Right lobe of liver (tissue), 6 donors: ENCODE results near the gene LRRC18. TPM values are rescaled to one million over a fixed set of nuclear protein-coding genes. Genes with fewer than 3 reads are reported as not detected.

Experiments used
- ATAC-seq, 4 donors: fragments of 200-7000 bp; cut with Tn5 transposase; one replicate each; pipeline ENCODE4 v1.9.1; 2020; ENCODE audit warnings: mild to moderate bottlenecking in 4 of 4, moderate library complexity in 4 of 4
- DNase-seq, 3 donors: peaks; one replicate each; pipeline ENCODE4 v3.0.0-alpha.2; 2020
- H3K27ac ChIP-seq, 3 donors: fragments of 200-600 bp; one replicate each; pipeline ENCODE4 v1.8.0; 2022
- H3K27me3 ChIP-seq, 2 donors: fragments of 200-600 bp; one replicate each; pipeline ENCODE4 v1.8.0; 2022
- H3K36me3 ChIP-seq, 4 donors: fragments of 200-600 bp; sonication (generic) in 1 of 4; one replicate each; pipeline versions ENCODE4 v1.5.1 to v1.8.0; 2017 to 2022; ENCODE audit warnings: control low read depth in 1 of 4
- H3K4me1 ChIP-seq, 4 donors: fragments of 200-600 bp; sonication (generic) in 1 of 4; one replicate each; pipeline versions ENCODE4 v1.5.1 to v1.8.0; 2017 to 2022; ENCODE audit warnings: control low read depth in 1 of 4
- H3K4me3 ChIP-seq, 3 donors: fragments of 200-600 bp; one replicate each; pipeline ENCODE4 v1.8.0; 2022
- H3K9me3 ChIP-seq, 4 donors: fragments of 200-600 bp; sonication (generic) in 1 of 4; one replicate each; pipeline versions ENCODE4 v1.5.1 to v1.8.0; 2017 to 2022; ENCODE audit warnings: control low read depth in 1 of 4
- POLR2A ChIP-seq: fragments of 450-650 bp; IDR thresholded peaks from one replicate; pipeline ENCODE4 v1.6.1; 2017; ENCODE audit warnings: antibody characterized with exemption, mild to moderate bottlenecking
- WGBS: methylation state at CpG from one replicate; pipeline ENCODE4 v1.1.6; 2018; ENCODE audit warnings: low coverage, low lambda C conversion rate; ENCODE audit not compliant: insufficient coverage; ENCODE audit errors: missing lambda C conversion rate; 5-methylcytosine and 5-hydroxymethylcytosine counted together
- intact Hi-C, 2 donors: fragments of 100-400 bp; cut with DNase I; formaldehyde crosslinking; loops; one replicate each; pipeline versions ENCODE4 v1.11.2 to v1.14.1; 2022
- total RNA-seq, 6 experiments: library from RNA; depleted of rRNA in 2 of 6; stranded (reverse); fragments of >200 nt in 2 of 6; fragmentation: NEBNext Ultra II Directional in 3 of 6; extraction: Animal tissue kit (Norgen Biotek cat#: 25700) in 3 of 6; gene quantifications; one replicate each; pipeline versions ENCODE4 v1.1.0 to v1.2.4, GENCODE V29; 2016 to 2023
- TF ChIP-seq, protein P1 (sequence below), 4 donors: fragments of 200-600 bp in 3 of 4; fragments of 450-650 bp in 1 of 4; IDR thresholded peaks; one replicate each; pipeline versions ENCODE4 v1.5.1 to v1.8.0; 2016 to 2022; ENCODE audit warnings: antibody characterized with exemption in 4 of 4, mild to moderate bottlenecking in 2 of 4
- donor health status: DM: no; HTN: yes; CAD: no.
- donor health status: DM: no; HTN: no; CAD: no.
- donor health status: DM: no; HTN: no; CAD: no.
- donor health status: DM: no; HTN: yes; CAD: no.
- donor health status: DM: no; HTN: yes; CAD: no.

Gene LRRC18
- total RNA-seq, 6 experiments from 2014 or later = not detected

DNA sequence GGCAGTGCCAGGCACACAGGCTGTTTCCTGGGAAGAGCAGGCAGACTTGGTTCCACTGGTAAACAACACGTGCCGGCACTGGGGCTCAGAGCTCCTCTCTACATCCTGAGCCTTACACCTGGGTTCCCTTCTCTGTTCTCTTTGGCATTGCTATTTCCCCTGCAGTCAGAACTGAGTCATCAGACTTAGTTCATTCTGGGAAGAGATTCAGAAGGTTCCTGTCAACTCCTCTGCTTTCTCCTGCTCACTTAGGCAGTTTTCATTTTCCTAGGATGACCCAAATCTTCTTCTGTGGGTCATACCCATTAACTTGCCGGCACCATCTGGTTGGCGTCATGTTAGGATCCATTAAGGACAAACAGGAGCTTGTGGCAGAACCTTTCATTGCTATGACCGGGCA, 33.4 kb upstream of the LRRC18 start:
- intact Hi-C loops = no loop called here
- no peak overlapping the region for H3K4me3 ChIP-seq
- DNase-seq = no peak
- ATAC-seq = no peak
- H3K4me1 ChIP-seq = no peaks in the 10 kb centered on the region
- WGBS = 68% methylated on average over 2 of the region's 5 CpGs
- H3K27me3 ChIP-seq = no peaks in the 10 kb centered on the region
- H3K36me3 ChIP-seq = no peaks in the 10 kb centered on the region
- no peak overlapping the region for H3K27ac ChIP-seq
- TF ChIP-seq, protein P1, sequence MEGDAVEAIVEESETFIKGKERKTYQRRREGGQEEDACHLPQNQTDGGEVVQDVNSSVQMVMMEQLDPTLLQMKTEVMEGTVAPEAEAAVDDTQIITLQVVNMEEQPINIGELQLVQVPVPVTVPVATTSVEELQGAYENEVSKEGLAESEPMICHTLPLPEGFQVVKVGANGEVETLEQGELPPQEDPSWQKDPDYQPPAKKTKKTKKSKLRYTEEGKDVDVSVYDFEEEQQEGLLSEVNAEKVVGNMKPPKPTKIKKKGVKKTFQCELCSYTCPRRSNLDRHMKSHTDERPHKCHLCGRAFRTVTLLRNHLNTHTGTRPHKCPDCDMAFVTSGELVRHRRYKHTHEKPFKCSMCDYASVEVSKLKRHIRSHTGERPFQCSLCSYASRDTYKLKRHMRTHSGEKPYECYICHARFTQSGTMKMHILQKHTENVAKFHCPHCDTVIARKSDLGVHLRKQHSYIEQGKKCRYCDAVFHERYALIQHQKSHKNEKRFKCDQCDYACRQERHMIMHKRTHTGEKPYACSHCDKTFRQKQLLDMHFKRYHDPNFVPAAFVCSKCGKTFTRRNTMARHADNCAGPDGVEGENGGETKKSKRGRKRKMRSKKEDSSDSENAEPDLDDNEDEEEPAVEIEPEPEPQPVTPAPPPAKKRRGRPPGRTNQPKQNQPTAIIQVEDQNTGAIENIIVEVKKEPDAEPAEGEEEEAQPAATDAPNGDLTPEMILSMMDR (IDR thresholded peaks at IDR 0.05) = no peak
- no peak for TF ChIP-seq POLR2A
- H3K9me3 ChIP-seq = no peaks in the 10 kb centered on the region

DNA sequence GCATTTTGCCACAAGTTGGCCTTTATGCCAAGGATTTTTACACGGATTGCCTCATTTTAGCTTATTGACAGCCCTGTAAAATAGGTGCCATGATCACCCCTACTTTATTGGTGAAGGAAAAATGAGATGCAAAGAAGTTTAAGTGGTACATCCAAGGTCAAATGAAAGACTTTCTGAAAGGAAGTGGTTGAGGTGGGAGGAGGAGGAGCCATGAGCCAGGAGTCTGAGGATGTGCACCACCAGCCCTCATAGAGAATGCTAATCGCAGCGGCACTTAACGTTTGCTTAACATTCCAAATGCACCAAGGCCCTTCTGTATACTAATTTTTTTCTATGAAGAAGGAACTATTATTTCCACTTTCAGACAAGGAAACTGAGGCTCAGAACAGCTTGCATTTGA, 31.0 kb upstream of the LRRC18 start:
- no peaks in the 10 kb centered on the region for H3K9me3 ChIP-seq
- ATAC-seq (no peak), DNase-seq (no peak)
- no peak overlapping the region for H3K27ac ChIP-seq
- no peaks in the 10 kb centered on the region for H3K27me3 ChIP-seq
- no peak for TF ChIP-seq POLR2A
- TF ChIP-seq, protein P1 (IDR thresholded peaks at IDR 0.05) = no peak
- intact Hi-C loops = no loop called here
- H3K4me1 ChIP-seq = no peaks in the 10 kb centered on the region
- no peak overlapping the region for H3K4me3 ChIP-seq
- H3K36me3 ChIP-seq = no peaks in the 10 kb centered on the region
- WGBS = 80% methylated on average over 4 of the region's 4 CpGs

DNA sequence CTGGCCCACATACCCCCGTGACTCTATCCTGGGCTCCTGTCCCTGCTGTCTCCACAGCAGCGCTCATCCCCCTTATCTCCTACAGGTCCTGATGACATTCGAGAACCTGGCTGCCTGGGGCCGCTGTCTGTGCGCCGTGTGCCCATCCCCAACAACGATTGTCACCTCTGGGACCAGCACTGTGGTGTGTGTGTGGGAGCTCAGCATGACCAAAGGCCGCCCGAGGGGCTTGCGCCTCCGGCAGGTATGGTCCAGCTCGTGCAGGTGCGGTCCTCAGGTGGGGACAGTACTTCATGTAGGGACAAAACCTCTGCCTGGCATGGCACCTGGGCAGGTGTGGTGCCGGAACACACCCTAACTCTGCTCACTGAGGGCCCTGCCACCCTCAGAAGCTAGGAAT, 30.4 kb upstream of the LRRC18 start:
- TF ChIP-seq POLR2A = no peak
- TF ChIP-seq, protein P1 (IDR thresholded peaks at IDR 0.05) = no peak
- Histone ChIP-seq H3K4me1 (no peaks in the 10 kb centered on the region), H3K27me3 (no peaks in the 10 kb centered on the region), H3K9me3 (no peaks in the 10 kb centered on the region), H3K4me3 (no peak overlapping the region), H3K27ac (no peak overlapping the region), H3K36me3 (no peaks in the 10 kb centered on the region)
- no peak for ATAC-seq
- DNase-seq = no peak
- intact Hi-C loops = no loop called here
- 83% methylated on average over 2 of the region's 14 CpGs for WGBS

DNA sequence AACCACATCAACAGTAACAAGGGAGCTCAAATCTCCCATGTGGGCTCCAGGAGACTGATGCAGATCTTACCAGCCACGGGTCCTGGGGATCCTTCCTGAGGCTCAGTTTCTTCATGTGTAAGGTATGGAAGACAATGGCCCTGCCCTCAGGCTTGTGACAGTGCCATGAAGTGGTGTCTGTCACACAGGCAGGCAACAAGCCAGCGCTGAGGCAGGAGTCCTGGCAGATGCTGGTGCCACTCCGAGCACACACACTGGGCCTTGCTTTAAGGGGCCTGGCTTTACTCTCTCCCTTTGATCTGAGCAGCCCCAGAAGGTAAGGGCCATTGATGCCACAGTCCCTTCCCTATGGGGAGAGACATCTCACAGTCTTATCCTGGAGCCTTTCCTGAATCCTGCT, 28.4 kb upstream of the LRRC18 start:
- Histone ChIP-seq H3K27me3 (no peaks in the 10 kb centered on the region), H3K9me3 (no peaks in the 10 kb centered on the region), H3K4me1 (no peaks in the 10 kb centered on the region), H3K27ac (no peak overlapping the region), H3K36me3 (no peaks in the 10 kb centered on the region), H3K4me3 (no peak overlapping the region)
- DNase-seq (no peak), ATAC-seq (no peak)
- no peak for TF ChIP-seq POLR2A
- TF ChIP-seq, protein P1 (IDR thresholded peaks at IDR 0.05) = no peak
- WGBS = 60% methylated on average over 1 of the region's 3 CpGs
- intact Hi-C loops = no loop called here

DNA sequence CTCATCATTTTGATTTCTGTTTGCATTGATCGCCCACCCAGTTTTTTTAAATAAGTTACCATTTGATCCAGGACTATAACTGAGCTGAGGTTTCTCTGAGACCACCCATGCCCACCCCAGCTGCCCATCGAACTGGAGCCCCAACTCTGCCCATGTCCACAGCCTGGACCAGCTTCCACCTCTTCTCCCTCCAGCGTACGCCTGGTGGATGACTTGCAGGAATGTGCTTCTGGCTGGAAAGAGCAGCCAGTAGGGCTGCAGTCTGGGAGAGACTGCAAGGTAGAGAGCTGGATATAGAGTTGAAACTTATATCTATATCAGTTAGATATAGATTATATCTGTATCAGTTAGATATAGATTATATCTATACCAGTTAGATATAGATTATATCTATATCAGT, 25.8 kb upstream of the LRRC18 start:
- H3K4me3 ChIP-seq = no peak overlapping the region
- 94% methylated on average over 4 of the region's 4 CpGs for WGBS
- TF ChIP-seq, protein P1 (IDR thresholded peaks at IDR 0.05) = no peak
- no peak for TF ChIP-seq POLR2A

More for the DNA sequence above, 25.8 kb upstream of the LRRC18 start:
- no peaks in the 10 kb centered on the region for H3K27me3 ChIP-seq
- no peaks in the 10 kb centered on the region for H3K4me1 ChIP-seq
- no peaks in the 10 kb centered on the region for H3K36me3 ChIP-seq
- intact Hi-C loops = no loop called here
- H3K27ac ChIP-seq = no peak overlapping the region
- no peaks in the 10 kb centered on the region for H3K9me3 ChIP-seq
- ATAC-seq (no peak), DNase-seq (no peak)
